ENCODE measurements around the gene SH3D21.

SH3D21 gene

DNA sequence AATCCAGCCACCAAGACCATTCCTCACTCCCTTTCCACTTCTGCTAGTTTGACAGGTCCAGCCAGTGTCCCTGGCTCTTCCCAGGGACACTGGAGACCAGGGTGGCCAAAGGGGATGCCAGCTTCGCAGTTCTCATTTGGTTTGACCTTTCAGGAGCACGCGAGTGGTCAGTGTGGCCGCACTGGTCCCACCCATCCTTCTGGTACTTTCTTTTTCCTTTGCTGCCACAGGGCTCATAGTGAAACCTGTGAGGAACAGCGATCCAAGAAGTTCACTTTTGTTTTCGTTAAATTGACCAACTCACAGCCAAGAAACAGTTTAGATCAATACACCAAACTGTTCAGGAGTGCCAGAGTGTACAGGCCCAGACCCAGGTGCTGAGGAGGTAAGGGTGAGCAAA lies 31.7 kb downstream of the SH3D21 start:
- Histone ChIP-seq H3K4me1 (ENCODE audit: insufficient read depth, low read length) (no peaks in the 10 kb centered on the region), H3K4me2 (ENCODE audit: insufficient read depth, low read length) (no peak overlapping the region), H2AFZ (ENCODE audit: low read depth, low read length) (no peak overlapping the region), H3K27ac (ENCODE audit: low read length) (no peak overlapping the region), H3K27me3 (ENCODE audit: insufficient read depth, low read length, poor library complexity) (no peaks in the 10 kb centered on the region), H4K20me1 (ENCODE audit: insufficient read depth, low read length) (peaks cover 6% of the 10 kb centered on the region; the same call in 1 of the 2 replicates), H3K79me2 (ENCODE audit: insufficient read depth, low read length) (no peaks in the 10 kb centered on the region), H3K4me3 (ENCODE audit: low read depth in 1 of 2, low read length in 2 of 2) (no peak overlapping the region), H3K36me3 (ENCODE audit: insufficient read depth, low read length) (0 out of 2 replicates have a peak, but pooled peaks cover 6% of the 10 kb centered on the region), H3K9ac (ENCODE audit: low read depth, low read length) (no peak overlapping the region), H3K9me3 (ENCODE audit: insufficient read depth, low read length, severe bottlenecking) (no peaks in the 10 kb centered on the region)
- DNase-seq: no peak
- TF ChIP-seq CTCF (IDR thresholded peaks at IDR 0.05; ENCODE audit: borderline replicate concordance, extremely low read depth, low read length, poor library complexity, severe bottlenecking): no peak
- TF ChIP-seq EZH2 (IDR thresholded peaks at IDR 0.05; ENCODE audit: borderline replicate concordance, low read depth, low read length, severe bottlenecking): no peak
- ATAC-seq (ENCODE audit: insufficient read depth, low read depth): no peak

- TF ChIP-seq CTCF (IDR thresholded peaks at IDR 0.05; ENCODE audit: borderline replicate concordance, extremely low read depth, low read length, poor library complexity, severe bottlenecking): no peak
- TF ChIP-seq EZH2 (IDR thresholded peaks at IDR 0.05; ENCODE audit: borderline replicate concordance, low read depth, low read length, severe bottlenecking): no peak
- H3K4me2 ChIP-seq (ENCODE audit: insufficient read depth, low read length): no peak overlapping the region
- no peak overlapping the region for H3K4me3 ChIP-seq (ENCODE audit: low read depth in 1 of 2, low read length in 2 of 2)
- H3K4me1 ChIP-seq (ENCODE audit: insufficient read depth, low read length): no peaks in the 10 kb centered on the region
- no peaks in the 10 kb centered on the region for H3K9me3 ChIP-seq (ENCODE audit: insufficient read depth, low read length, severe bottlenecking)
- DNase-seq: no peak
- H3K36me3 ChIP-seq (ENCODE audit: insufficient read depth, low read length): peaks cover 16% of the 10 kb centered on the region
- H3K79me2 ChIP-seq (ENCODE audit: insufficient read depth, low read length): no peaks in the 10 kb centered on the region
- H3K9ac ChIP-seq (ENCODE audit: low read depth, low read length): no peak overlapping the region
- no peak for ATAC-seq (ENCODE audit: insufficient read depth, low read depth)
- H2AFZ ChIP-seq (ENCODE audit: low read depth, low read length): no peak overlapping the region
- H4K20me1 ChIP-seq (ENCODE audit: insufficient read depth, low read length): peaks cover 6% of the 10 kb centered on the region; the same call in 1 of the 2 replicates
- no peaks in the 10 kb centered on the region for H3K27me3 ChIP-seq (ENCODE audit: insufficient read depth, low read length, poor library complexity)
- no peak overlapping the region for H3K27ac ChIP-seq (ENCODE audit: low read length)
Measured at GRCh38 chr1:36339215-36339614, 33.0 kb downstream of the SH3D21 start.

DNA sequence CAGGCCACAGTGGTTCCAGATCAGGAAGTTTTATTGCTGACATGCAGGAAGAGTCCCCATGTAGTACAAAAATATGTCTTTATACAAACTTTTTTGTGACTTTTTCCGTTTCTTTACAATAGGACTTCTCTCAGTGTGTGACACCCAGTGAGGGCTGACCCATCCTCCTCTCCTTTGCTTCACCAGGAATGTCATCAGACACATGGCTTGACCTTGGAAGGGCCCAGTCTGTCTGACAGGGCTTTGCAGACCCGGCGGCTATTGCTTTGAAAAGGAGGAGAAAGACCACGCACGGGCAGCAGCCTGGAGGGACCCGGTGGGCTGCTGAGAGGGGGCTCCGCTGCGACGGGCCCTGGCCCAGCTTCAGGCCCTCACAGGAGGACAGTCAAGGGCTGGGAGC lies 33.4 kb downstream of the SH3D21 start:
- Histone ChIP-seq H3K4me2 (ENCODE audit: insufficient read depth, low read length) (no peak overlapping the region), H4K20me1 (ENCODE audit: insufficient read depth, low read length) (peaks cover 6% of the 10 kb centered on the region; the same call in 1 of the 2 replicates), H3K9me3 (ENCODE audit: insufficient read depth, low read length, severe bottlenecking) (no peaks in the 10 kb centered on the region), H3K36me3 (ENCODE audit: insufficient read depth, low read length) (peaks cover 19% of the 10 kb centered on the region), H3K4me3 (ENCODE audit: low read depth in 1 of 2, low read length in 2 of 2) (no peak overlapping the region), H3K9ac (ENCODE audit: low read depth, low read length) (no peak overlapping the region), H3K27ac (ENCODE audit: low read length) (no peak overlapping the region), H3K79me2 (ENCODE audit: insufficient read depth, low read length) (no peaks in the 10 kb centered on the region), H2AFZ (ENCODE audit: low read depth, low read length) (no peak overlapping the region), H3K27me3 (ENCODE audit: insufficient read depth, low read length, poor library complexity) (no peaks in the 10 kb centered on the region), H3K4me1 (ENCODE audit: insufficient read depth, low read length) (no peaks in the 10 kb centered on the region)
- DNase-seq: no peak
- TF ChIP-seq CTCF (IDR thresholded peaks at IDR 0.05; ENCODE audit: borderline replicate concordance, extremely low read depth, low read length, poor library complexity, severe bottlenecking): no peak
- no peak for TF ChIP-seq EZH2 (IDR thresholded peaks at IDR 0.05; ENCODE audit: borderline replicate concordance, low read depth, low read length, severe bottlenecking)
- ATAC-seq (ENCODE audit: insufficient read depth, low read depth): no peak
